PC-9 (cell line): ENCODE measurements around the gene AADACL2. TPM values are rescaled to one million over a fixed set of nuclear protein-coding genes. Genes with fewer than 3 reads are reported as not detected.

Source experiments
- BruUV-seq: library from RNA; stranded (reverse); fragments of 400-500 nt; replicated peaks from 2 replicates; lab custom pipeline; 2021; lab: Mats Ljungman, UMichigan
- CTCF ChIA-PET: fragments of 300-600 bp; sonication (Branson Sonifier 250); formaldehyde crosslinking; loops from one replicate; lab custom pipeline; 2022; ENCODE audit warnings: antibody characterized with exemption; lab: Charles Lee
- POLR2A ChIA-PET: fragments of 300-600 bp; sonication (Branson Sonifier 250); formaldehyde crosslinking; loops from one replicate; lab custom pipeline; 2022; ENCODE audit warnings: antibody characterized with exemption; ENCODE audit not compliant: unreplicated experiment; lab: Charles Lee
- DNase-seq, 2 experiments: peaks; one replicate each; pipeline versions ENCODE4 v3.0.0 to v3.0.0-alpha.2; 2015 to 2022; ENCODE audit warnings: mixed read lengths in 1 of 2
- H2AFZ ChIP-seq: fragments of 200-600 bp; sonication (generic); 2 replicates; pipeline ENCODE4 v1.8.1; 2017; ENCODE audit warnings: antibody characterized with exemption
- H3F3A ChIP-seq: fragments of 200-600 bp; sonication (generic); 2 replicates; pipeline ENCODE4 v1.8.1; 2017; ENCODE audit warnings: antibody characterized with exemption, mild to moderate bottlenecking, low read depth; ENCODE audit not compliant: insufficient read depth
- H3K27ac ChIP-seq: fragments of 200-600 bp; sonication (generic); 2 replicates; pipeline ENCODE4 v1.6.1; 2016; ENCODE audit warnings: mixed run types
- H3K27me3 ChIP-seq: fragments of 200-600 bp; sonication (generic); 2 replicates; pipeline ENCODE4 v1.6.1; 2016; ENCODE audit warnings: low read depth, mixed run types; ENCODE audit not compliant: insufficient read depth
- H3K36me3 ChIP-seq: fragments of 200-600 bp; sonication (generic); 2 replicates; pipeline ENCODE4 v1.6.1; 2016; ENCODE audit warnings: low read depth, mixed run types
- H3K4me1 ChIP-seq: fragments of 200-600 bp; sonication (generic); replicated peaks from 2 replicates; pipeline ENCODE4 v1.6.1; 2016; ENCODE audit warnings: mixed run types; ENCODE audit not compliant: insufficient read depth
- H3K4me2 ChIP-seq: fragments of 200-600 bp; sonication (generic); 2 replicates; pipeline ENCODE4 v1.6.1; 2017; ENCODE audit warnings: mixed run types
- H3K4me3 ChIP-seq: fragments of 200-600 bp; sonication (generic); 2 replicates; pipeline ENCODE4 v1.6.1; 2016; ENCODE audit warnings: mixed run types
- H3K79me2 ChIP-seq: fragments of 200-600 bp; sonication (generic); 2 replicates; pipeline ENCODE4 v1.6.1; 2017; ENCODE audit warnings: low read depth, mixed run types
- H3K9me2 ChIP-seq: fragments of 200-600 bp; sonication (generic); 2 replicates; pipeline ENCODE4 v1.8.1; 2017; ENCODE audit warnings: mild to moderate bottlenecking; ENCODE audit not compliant: insufficient read depth
- H3K9me3 ChIP-seq: fragments of 200-600 bp; sonication (generic); 2 replicates; pipeline ENCODE4 v1.8.1; 2016; ENCODE audit warnings: low read depth; ENCODE audit not compliant: insufficient read depth
- H4K20me1 ChIP-seq: fragments of 200-600 bp; sonication (generic); 2 replicates; pipeline ENCODE4 v1.8.1; 2017; ENCODE audit not compliant: insufficient read depth
- EZH2 ChIP-seq: fragments of 200-600 bp; sonication (generic); IDR thresholded peaks from 2 replicates; pipeline ENCODE4 v1.8.0; 2017; ENCODE audit warnings: antibody characterized with exemption, low read depth
- intact Hi-C: fragments of 100-400 bp; cut with micrococcal nuclease; formaldehyde crosslinking; loops from one replicate; pipeline ENCODE4 v1.10.0; 2022; ENCODE audit not compliant: unreplicated experiment
- total RNA-seq: library from RNA; stranded (reverse); gene quantifications from 2 replicates; pipeline ENCODE4 v1.2.3, GENCODE V29; 2021
- TF ChIP-seq, protein P1 (sequence below): fragments of 200-600 bp; sonication (generic); conservative IDR thresholded peaks from 2 replicates; pipeline ENCODE4 v1.6.1; 2017; ENCODE audit warnings: mixed run types, antibody characterized with exemption, mild to moderate bottlenecking, moderate library complexity

The AADACL2 gene
- total RNA-seq, 1 experiment from 2014 or later = not detected

- 0 out of 2 replicates have a peak, but pooled peaks cover 5% of the 10 kb centered on the region for H3K9me2 ChIP-seq
- intact Hi-C loops = no loop called here
- DNase-seq = no peak
- TF ChIP-seq, protein P1, sequence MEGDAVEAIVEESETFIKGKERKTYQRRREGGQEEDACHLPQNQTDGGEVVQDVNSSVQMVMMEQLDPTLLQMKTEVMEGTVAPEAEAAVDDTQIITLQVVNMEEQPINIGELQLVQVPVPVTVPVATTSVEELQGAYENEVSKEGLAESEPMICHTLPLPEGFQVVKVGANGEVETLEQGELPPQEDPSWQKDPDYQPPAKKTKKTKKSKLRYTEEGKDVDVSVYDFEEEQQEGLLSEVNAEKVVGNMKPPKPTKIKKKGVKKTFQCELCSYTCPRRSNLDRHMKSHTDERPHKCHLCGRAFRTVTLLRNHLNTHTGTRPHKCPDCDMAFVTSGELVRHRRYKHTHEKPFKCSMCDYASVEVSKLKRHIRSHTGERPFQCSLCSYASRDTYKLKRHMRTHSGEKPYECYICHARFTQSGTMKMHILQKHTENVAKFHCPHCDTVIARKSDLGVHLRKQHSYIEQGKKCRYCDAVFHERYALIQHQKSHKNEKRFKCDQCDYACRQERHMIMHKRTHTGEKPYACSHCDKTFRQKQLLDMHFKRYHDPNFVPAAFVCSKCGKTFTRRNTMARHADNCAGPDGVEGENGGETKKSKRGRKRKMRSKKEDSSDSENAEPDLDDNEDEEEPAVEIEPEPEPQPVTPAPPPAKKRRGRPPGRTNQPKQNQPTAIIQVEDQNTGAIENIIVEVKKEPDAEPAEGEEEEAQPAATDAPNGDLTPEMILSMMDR = no peak
- no peak for TF ChIP-seq EZH2
- H3K9me3 ChIP-seq = no peaks in the 10 kb centered on the region; the same call in none of the 2 replicates
- H4K20me1 ChIP-seq = no peaks in the 10 kb centered on the region
- no peaks in the 10 kb centered on the region for H3K79me2 ChIP-seq
- no peaks in the 10 kb centered on the region for H3K36me3 ChIP-seq
- no peak overlapping the region for H3K4me3 ChIP-seq
- no TSS peak for BruUV-seq
- H3K4me2 ChIP-seq = no peak overlapping the region
- no peak overlapping the region for H2AFZ ChIP-seq
- no peaks in the 10 kb centered on the region for H3K27me3 ChIP-seq
- no peaks in the 10 kb centered on the region for H3K4me1 ChIP-seq
- H3K27ac ChIP-seq = no peak overlapping the region
- ChIA-PET POLR2A (no interaction called here), CTCF (no interaction called here)
- H3F3A ChIP-seq = no peaks in the 10 kb centered on the region
These were observed 46.7 kb upstream of the AADACL2 start for GRCh38 chr3:151687076-151687475.

DNA sequence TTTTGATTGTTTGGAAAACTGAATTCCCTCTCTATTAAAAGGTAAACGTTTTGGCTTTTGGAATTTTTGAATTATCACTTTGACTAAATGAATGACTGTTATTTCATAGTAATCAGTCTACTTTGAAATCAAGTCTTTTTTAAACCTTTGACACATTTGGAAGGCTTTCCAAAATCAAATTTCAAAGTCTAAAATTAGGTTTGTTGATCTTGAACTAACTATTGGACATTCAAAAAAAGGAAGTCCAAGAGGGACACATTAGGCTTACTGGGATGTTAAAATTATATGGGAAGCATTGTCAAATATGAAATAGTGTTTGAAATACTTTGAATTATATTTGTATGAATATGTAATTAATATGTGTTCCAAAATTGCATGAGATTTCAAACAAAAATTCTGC lies 45.2 kb upstream of the AADACL2 start:
- Histone ChIP-seq H2AFZ (no peak overlapping the region), H3K36me3 (no peaks in the 10 kb centered on the region), H3K4me3 (no peak overlapping the region), H3K9me2 (0 out of 2 replicates have a peak, but pooled peaks cover 3% of the 10 kb centered on the region), H3K79me2 (no peaks in the 10 kb centered on the region), H3K4me1 (no peaks in the 10 kb centered on the region), H3K4me2 (no peak overlapping the region), H4K20me1 (no peaks in the 10 kb centered on the region), H3K9me3 (no peaks in the 10 kb centered on the region; the same call in none of the 2 replicates), H3K27me3 (no peaks in the 10 kb centered on the region), H3F3A (no peaks in the 10 kb centered on the region), H3K27ac (no peak overlapping the region)
- no TSS peak for BruUV-seq
- no peak for DNase-seq
- TF ChIP-seq, protein P1 = no peak
- TF ChIP-seq EZH2 = no peak
- ChIA-PET CTCF (no interaction called here), POLR2A (no interaction called here)
- intact Hi-C loops = no loop called here

GRCh38 chr3:151690645-151691044 lies 43.1 kb upstream of the AADACL2 start:
- H3K9me3 ChIP-seq = no peaks in the 10 kb centered on the region; the same call in none of the 2 replicates
- no peaks in the 10 kb centered on the region for H3K79me2 ChIP-seq
- H3K9me2 ChIP-seq = 0 out of 2 replicates have a peak, but pooled peaks cover 3% of the 10 kb centered on the region
- CTCF ChIA-PET = no interaction called here
- no peaks in the 10 kb centered on the region for H3F3A ChIP-seq
- H3K4me2 ChIP-seq = no peak overlapping the region
- H3K36me3 ChIP-seq = no peaks in the 10 kb centered on the region
- intact Hi-C loops = no loop called here
- no peak overlapping the region for H3K27ac ChIP-seq
- H3K27me3 ChIP-seq = no peaks in the 10 kb centered on the region
- H3K4me3 ChIP-seq = no peak overlapping the region
- DNase-seq = no peak
- no TSS peak for BruUV-seq
- H2AFZ ChIP-seq = no peak overlapping the region
- TF ChIP-seq EZH2 = no peak
- TF ChIP-seq, protein P1 = no peak
- H3K4me1 ChIP-seq = no peaks in the 10 kb centered on the region
- H4K20me1 ChIP-seq = no peaks in the 10 kb centered on the region
- POLR2A ChIA-PET = no interaction called here
